ENCODE measurements around the gene MPHOSPH10.

DNA sequence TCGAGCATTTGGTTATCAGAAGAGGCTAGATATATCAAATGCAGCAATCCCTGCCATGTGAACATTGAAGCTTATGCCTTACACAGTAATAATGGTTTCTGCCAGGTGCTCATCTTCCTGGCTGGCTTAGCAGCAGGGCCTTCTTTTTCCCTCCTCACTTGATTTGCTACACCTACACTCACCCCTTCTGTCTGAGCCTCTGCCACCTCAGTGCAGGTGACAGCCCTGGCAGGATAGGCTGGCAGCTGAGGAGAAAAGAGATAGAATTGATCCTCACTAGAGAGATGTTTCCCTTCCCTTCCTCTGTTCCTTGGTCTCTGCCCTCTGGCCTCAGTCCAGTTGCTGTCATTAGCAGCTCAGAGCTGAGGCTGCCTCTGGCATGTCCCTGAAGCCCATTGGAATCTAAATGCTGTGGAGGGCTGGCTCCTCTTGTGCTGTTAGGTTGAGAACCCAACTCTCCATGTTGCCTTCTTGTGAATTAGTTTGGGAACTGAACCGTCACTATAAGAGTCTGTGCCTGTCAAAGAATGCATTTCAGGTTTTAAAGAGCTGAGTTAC, 18.2 kb downstream of the MPHOSPH10 start:
- TF ChIP-seq, protein P1, sequence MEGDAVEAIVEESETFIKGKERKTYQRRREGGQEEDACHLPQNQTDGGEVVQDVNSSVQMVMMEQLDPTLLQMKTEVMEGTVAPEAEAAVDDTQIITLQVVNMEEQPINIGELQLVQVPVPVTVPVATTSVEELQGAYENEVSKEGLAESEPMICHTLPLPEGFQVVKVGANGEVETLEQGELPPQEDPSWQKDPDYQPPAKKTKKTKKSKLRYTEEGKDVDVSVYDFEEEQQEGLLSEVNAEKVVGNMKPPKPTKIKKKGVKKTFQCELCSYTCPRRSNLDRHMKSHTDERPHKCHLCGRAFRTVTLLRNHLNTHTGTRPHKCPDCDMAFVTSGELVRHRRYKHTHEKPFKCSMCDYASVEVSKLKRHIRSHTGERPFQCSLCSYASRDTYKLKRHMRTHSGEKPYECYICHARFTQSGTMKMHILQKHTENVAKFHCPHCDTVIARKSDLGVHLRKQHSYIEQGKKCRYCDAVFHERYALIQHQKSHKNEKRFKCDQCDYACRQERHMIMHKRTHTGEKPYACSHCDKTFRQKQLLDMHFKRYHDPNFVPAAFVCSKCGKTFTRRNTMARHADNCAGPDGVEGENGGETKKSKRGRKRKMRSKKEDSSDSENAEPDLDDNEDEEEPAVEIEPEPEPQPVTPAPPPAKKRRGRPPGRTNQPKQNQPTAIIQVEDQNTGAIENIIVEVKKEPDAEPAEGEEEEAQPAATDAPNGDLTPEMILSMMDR (conservative IDR thresholded peaks at IDR 0.05; ENCODE audit: low read length), result no peak
- TF ChIP-seq EZH2phosphoT487 (IDR thresholded peaks at IDR 0.05; ENCODE audit: borderline replicate concordance), result no peak
